HCT116 (cell line): ENCODE measurements around the gene DNAH7.

Experiments used
- EZH2phosphoT487 ChIP-seq: fragments of 200-600 bp; IDR thresholded peaks from 2 replicates; pipeline ENCODE4 v1.6.1; 2018; ENCODE audit warnings: antibody characterized with exemption, borderline replicate concordance
- SP1 ChIP-seq: IDR thresholded peaks from 2 replicates; pipeline ENCODE4 v1.6.1; 2012; ENCODE audit warnings: low read depth
- TF ChIP-seq, protein P1 (sequence below), 3 experiments: fragments of 200-600 bp in 1 of 3; sonication (generic) in 1 of 3; IDR thresholded peaks in 2 of 3; conservative IDR thresholded peaks in 1 of 3; 2 replicates each; pipeline ENCODE4 v1.5.1; 2012 to 2017; ENCODE audit warnings: low read depth in 2 of 3, low read length in 2 of 3, antibody characterized with exemption in 1 of 3, borderline replicate concordance in 1 of 3, control low read depth in 1 of 3, mild to moderate bottlenecking in 1 of 3, mixed read lengths in 1 of 3, mixed run types in 1 of 3, moderate library complexity in 1 of 3; ENCODE audit not compliant: insufficient read depth in 1 of 3
- TF ChIP-seq, protein P2 (sequence below): IDR thresholded peaks from 2 replicates; pipeline ENCODE4 v1.6.1; 2011; ENCODE audit warnings: mild to moderate bottlenecking, low read length, moderate library complexity; ENCODE audit not compliant: insufficient replicate concordance; ENCODE audit errors: extremely low read depth

DNA sequence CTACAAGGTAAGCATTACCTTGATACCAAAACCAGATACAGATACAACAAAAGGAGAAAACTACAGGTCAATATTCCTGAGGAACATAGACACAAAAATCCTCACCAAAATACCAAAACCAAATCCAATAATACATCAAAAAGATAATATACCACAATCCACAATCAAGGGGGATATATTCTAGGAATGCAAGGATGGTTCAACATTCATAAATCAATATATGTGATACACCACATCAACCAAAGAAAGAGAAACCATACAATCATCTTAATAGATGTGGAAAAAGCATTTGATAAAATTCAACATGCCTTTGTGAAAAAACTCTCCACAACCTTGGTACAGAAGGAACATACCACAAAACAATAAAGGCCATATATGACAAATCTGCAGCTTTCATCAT is 28.4 kb downstream of the DNAH7 start:
- TF ChIP-seq, protein P1, sequence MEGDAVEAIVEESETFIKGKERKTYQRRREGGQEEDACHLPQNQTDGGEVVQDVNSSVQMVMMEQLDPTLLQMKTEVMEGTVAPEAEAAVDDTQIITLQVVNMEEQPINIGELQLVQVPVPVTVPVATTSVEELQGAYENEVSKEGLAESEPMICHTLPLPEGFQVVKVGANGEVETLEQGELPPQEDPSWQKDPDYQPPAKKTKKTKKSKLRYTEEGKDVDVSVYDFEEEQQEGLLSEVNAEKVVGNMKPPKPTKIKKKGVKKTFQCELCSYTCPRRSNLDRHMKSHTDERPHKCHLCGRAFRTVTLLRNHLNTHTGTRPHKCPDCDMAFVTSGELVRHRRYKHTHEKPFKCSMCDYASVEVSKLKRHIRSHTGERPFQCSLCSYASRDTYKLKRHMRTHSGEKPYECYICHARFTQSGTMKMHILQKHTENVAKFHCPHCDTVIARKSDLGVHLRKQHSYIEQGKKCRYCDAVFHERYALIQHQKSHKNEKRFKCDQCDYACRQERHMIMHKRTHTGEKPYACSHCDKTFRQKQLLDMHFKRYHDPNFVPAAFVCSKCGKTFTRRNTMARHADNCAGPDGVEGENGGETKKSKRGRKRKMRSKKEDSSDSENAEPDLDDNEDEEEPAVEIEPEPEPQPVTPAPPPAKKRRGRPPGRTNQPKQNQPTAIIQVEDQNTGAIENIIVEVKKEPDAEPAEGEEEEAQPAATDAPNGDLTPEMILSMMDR (IDR thresholded peaks at IDR 0.05 in 2 of 3, conservative IDR thresholded peaks at IDR 0.05 in 1 of 3; ENCODE audit: borderline replicate concordance in 1 of 3, insufficient read depth in 1 of 3, low read depth in 2 of 3, low read length in 2 of 3) = no peak
- TF ChIP-seq, protein P2, sequence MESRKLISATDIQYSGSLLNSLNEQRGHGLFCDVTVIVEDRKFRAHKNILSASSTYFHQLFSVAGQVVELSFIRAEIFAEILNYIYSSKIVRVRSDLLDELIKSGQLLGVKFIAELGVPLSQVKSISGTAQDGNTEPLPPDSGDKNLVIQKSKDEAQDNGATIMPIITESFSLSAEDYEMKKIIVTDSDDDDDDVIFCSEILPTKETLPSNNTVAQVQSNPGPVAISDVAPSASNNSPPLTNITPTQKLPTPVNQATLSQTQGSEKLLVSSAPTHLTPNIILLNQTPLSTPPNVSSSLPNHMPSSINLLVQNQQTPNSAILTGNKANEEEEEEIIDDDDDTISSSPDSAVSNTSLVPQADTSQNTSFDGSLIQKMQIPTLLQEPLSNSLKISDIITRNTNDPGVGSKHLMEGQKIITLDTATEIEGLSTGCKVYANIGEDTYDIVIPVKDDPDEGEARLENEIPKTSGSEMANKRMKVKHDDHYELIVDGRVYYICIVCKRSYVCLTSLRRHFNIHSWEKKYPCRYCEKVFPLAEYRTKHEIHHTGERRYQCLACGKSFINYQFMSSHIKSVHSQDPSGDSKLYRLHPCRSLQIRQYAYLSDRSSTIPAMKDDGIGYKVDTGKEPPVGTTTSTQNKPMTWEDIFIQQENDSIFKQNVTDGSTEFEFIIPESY = no peak
- TF ChIP-seq EZH2phosphoT487 (no peak), SP1 (no peak)
